OCI-LY7 (cell line): ENCODE results near the gene CSNK1G1. TPM values are rescaled to one million over a fixed set of nuclear protein-coding genes. Genes with fewer than 3 reads are reported as not detected.

ENCODE experiments used
- BruUV-seq: library from RNA; stranded (reverse); fragments of 400-500 nt; replicated peaks from 2 replicates; lab custom pipeline; 2021; lab: Mats Ljungman, UMichigan
- CTCF ChIA-PET: fragments of 300-600 bp; sonication (Branson Sonifier 250); formaldehyde crosslinking; loops from one replicate; lab custom pipeline; 2022; ENCODE audit warnings: antibody characterized with exemption; ENCODE audit not compliant: unreplicated experiment; lab: Charles Lee
- POLR2A ChIA-PET: fragments of 300-600 bp; sonication (Branson Sonifier 250); formaldehyde crosslinking; loops from one replicate; lab custom pipeline; 2022; ENCODE audit warnings: antibody characterized with exemption; lab: Charles Lee
- DNase-seq: peaks from one replicate; pipeline ENCODE4 v3.0.0-alpha.2; 2015; ENCODE audit warnings: low spot score
- H2AFZ ChIP-seq: fragments of 200-600 bp; sonication (generic), shearing (Covaris generic); 2 replicates; pipeline ENCODE4 v1.6.1; 2014; ENCODE audit warnings: mild to moderate bottlenecking, antibody characterized with exemption, low read length, moderate library complexity
- H3K27ac ChIP-seq: fragments of 200-600 bp; sonication (generic); 2 replicates; pipeline ENCODE4 v1.5.1; 2014; ENCODE audit warnings: mixed run types, low read depth, mild to moderate bottlenecking, moderate library complexity, low read length, inconsistent platforms; ENCODE audit not compliant: poor library complexity, severe bottlenecking
- H3K36me3 ChIP-seq: fragments of 200-600 bp; sonication (generic); 2 replicates; pipeline ENCODE4 v1.6.1; 2014; ENCODE audit warnings: mild to moderate bottlenecking, antibody characterized with exemption, low read length, moderate library complexity, mixed read lengths; ENCODE audit not compliant: insufficient read depth
- H3K4me1 ChIP-seq: fragments of 200-600 bp; sonication (generic); 2 replicates; pipeline ENCODE4 v1.5.1; 2014; ENCODE audit warnings: mild to moderate bottlenecking, low read length; ENCODE audit not compliant: insufficient read depth, poor library complexity, severe bottlenecking
- H3K4me2 ChIP-seq: fragments of 200-600 bp; sonication (generic); 2 replicates; pipeline ENCODE4 v1.6.1; 2014; ENCODE audit warnings: mild to moderate bottlenecking, low read length
- H3K4me3 ChIP-seq: fragments of 200-600 bp; sonication (generic); 2 replicates; pipeline ENCODE4 v1.5.1; 2014; ENCODE audit warnings: mild to moderate bottlenecking, low read depth, low read length; ENCODE audit not compliant: poor library complexity, severe bottlenecking
- H3K79me2 ChIP-seq: fragments of 200-600 bp; sonication (generic); 2 replicates; pipeline ENCODE4 v1.6.1; 2016; ENCODE audit warnings: low read depth, mild to moderate bottlenecking, low read length, moderate library complexity, mixed read lengths; ENCODE audit not compliant: insufficient read depth
- H3K9me2 ChIP-seq: fragments of 200-600 bp; sonication (generic); 2 replicates; pipeline ENCODE4 v1.6.1; 2016; ENCODE audit warnings: mild to moderate bottlenecking, low read length, mixed read lengths; ENCODE audit not compliant: insufficient read depth
- H3K9me3 ChIP-seq: fragments of 200-600 bp; sonication (generic); 2 replicates; pipeline ENCODE4 v1.6.1; 2014; ENCODE audit warnings: mild to moderate bottlenecking, mixed run types, low read length, mixed read lengths
- H4K20me1 ChIP-seq: fragments of 200-600 bp; sonication (generic); 2 replicates; pipeline ENCODE4 v1.6.1; 2014; ENCODE audit warnings: mild to moderate bottlenecking, antibody characterized with exemption, low read length, moderate library complexity, mixed read lengths; ENCODE audit not compliant: insufficient read depth
- CTCF ChIP-seq: fragments of 200-600 bp; sonication (generic); conservative IDR thresholded peaks from 2 replicates; pipeline ENCODE4 v1.5.1; 2014; ENCODE audit warnings: mild to moderate bottlenecking, antibody characterized with exemption, low read length, moderate library complexity, mixed read lengths
- EZH2phosphoT487 ChIP-seq: fragments of 200-600 bp; sonication (generic); IDR thresholded peaks from 2 replicates; pipeline ENCODE4 v1.6.1; 2018; ENCODE audit warnings: low read depth, borderline replicate concordance, mild to moderate bottlenecking, mixed run types, antibody characterized with exemption, low read length, moderate library complexity, mixed read lengths
- intact Hi-C: fragments of 100-400 bp; cut with micrococcal nuclease; formaldehyde crosslinking; loops from one replicate; pipeline ENCODE4 v1.10.0; 2022; ENCODE audit not compliant: unreplicated experiment
- total RNA-seq, 2 experiments: library from RNA; depleted of rRNA in 1 of 2; stranded (reverse); fragments of >200 nt in 1 of 2; shearing (Covaris generic) in 1 of 2; gene quantifications; 2 replicates each; pipeline ENCODE4 v1.2.3, GENCODE V29; 2014 to 2022

The CSNK1G1 gene
- total RNA-seq, 2 experiments from 2014 or later: 8.8 to 14.1 TPM

GRCh38 chr15:64149424-64149823 is 206.5 kb downstream of the CSNK1G1 start:
- H3K4me2 ChIP-seq: peak overlapping the region; percentile 39

GRCh38 chr15:64148581-64148980 is 207.4 kb downstream of the CSNK1G1 start:
- intact Hi-C loops: no loop called here
- peaks cover 23% of the 10 kb centered on the region; the same call in 1 of the 2 replicates for H3K36me3 ChIP-seq
- no peaks in the 10 kb centered on the region for H4K20me1 ChIP-seq
- H3K9me2 ChIP-seq: no peaks in the 10 kb centered on the region
- no peak overlapping the region for H3K4me3 ChIP-seq
- DNase-seq: no peak
- no TSS peak for BruUV-seq
- peaks cover 34% of the 10 kb centered on the region for H3K4me1 ChIP-seq
- no peak overlapping the region for H3K27ac ChIP-seq
- no peak overlapping the region for H3K4me2 ChIP-seq
- H3K9me3 ChIP-seq: no peaks in the 10 kb centered on the region
- peaks cover 13% of the 10 kb centered on the region; the same call in 1 of the 2 replicates for H3K79me2 ChIP-seq
- ChIA-PET POLR2A (interaction anchor here (2.4 kb wide), 1 partner anchor 13 kb away, joined by 14 read pairs; no protein-coding TSS in a partner anchor), CTCF (no interaction called here)
- no peak overlapping the region for H2AFZ ChIP-seq
- TF ChIP-seq CTCF (no peak), EZH2phosphoT487 (no peak)

More at GRCh38 chr15:64149424-64149823, 206.5 kb downstream of the CSNK1G1 start:
- ChIA-PET POLR2A (interaction anchor here (0.8 to 2.4 kb wide), 8 partner anchors 11 to 396 kb away, joined by 3 to 14 read pairs (median 4); partner anchors contain the start of gene SNX1), CTCF (interaction anchor here (1.1 kb wide), 1 partner anchor 18 kb away, joined by 4 read pairs; no protein-coding TSS in a partner anchor)
- H3K27ac ChIP-seq: peak overlapping the region; percentile 34
- BruUV-seq: no TSS peak
- H3K79me2 ChIP-seq: peaks cover 22% of the 10 kb centered on the region; the same call in 1 of the 2 replicates
- intact Hi-C loops: no loop called here
- TF ChIP-seq CTCF (peak; percentile 72), EZH2phosphoT487 (no peak)
- 0 out of 2 replicates have a peak, but pooled peaks cover 4% of the 10 kb centered on the region for H4K20me1 ChIP-seq
- no peak overlapping the region for H3K4me3 ChIP-seq
- peaks cover 23% of the 10 kb centered on the region for H3K36me3 ChIP-seq
- DNase-seq: peak; percentile 60
- no peaks in the 10 kb centered on the region for H3K9me3 ChIP-seq
- no peaks in the 10 kb centered on the region for H3K9me2 ChIP-seq
- peak overlapping the region; percentile 60; the same call in 1 of the 2 replicates for H2AFZ ChIP-seq
- H3K4me1 ChIP-seq: peaks cover 37% of the 10 kb centered on the region

- Histone ChIP-seq H4K20me1 (no peaks in the 10 kb centered on the region), H2AFZ (no peak overlapping the region), H3K79me2 (peaks cover 13% of the 10 kb centered on the region; the same call in 1 of the 2 replicates), H3K4me1 (peaks cover 34% of the 10 kb centered on the region), H3K27ac (no peak overlapping the region), H3K4me3 (no peak overlapping the region), H3K9me3 (no peaks in the 10 kb centered on the region), H3K36me3 (peaks cover 26% of the 10 kb centered on the region; the same call in 1 of the 2 replicates), H3K9me2 (no peaks in the 10 kb centered on the region), H3K4me2 (no peak overlapping the region)
- no peak for DNase-seq
- no TSS peak for BruUV-seq
- ChIA-PET CTCF (no interaction called here), POLR2A (no interaction called here)
- TF ChIP-seq EZH2phosphoT487 (no peak), CTCF (no peak)
- intact Hi-C loops: no loop called here
Observed at GRCh38 chr15:64148168-64148567, 207.8 kb downstream of the CSNK1G1 start.
